ENCODE results near the gene PLEKHA7. TPM values are rescaled to one million over a fixed set of nuclear protein-coding genes. Genes with fewer than 3 reads are reported as not detected.

PLEKHA7 gene
- total and polyA plus RNA-seq, 2 of the 8 experiments (the other 6 are each of a cell fraction or from before 2014, with no cell fraction given), result 11.4 to 25.6 TPM

GRCh38 chr11:16834384-16834783 lies 179.8 kb downstream of the PLEKHA7 start:
- ChIA-PET CTCF (ENCODE audit: partially characterized antibody) (interaction anchor here (1.2 to 8.5 kb wide), 6 partner anchors 14 to 229 kb away, joined by 3 to 37 read pairs (median 4); no protein-coding TSS in a partner anchor), POLR2A (ENCODE audit: partially characterized antibody) (no interaction called here)
- Histone ChIP-seq H3K23me2 (ENCODE audit: low read depth, low read length) (no peaks in the 10 kb centered on the region), H3K18ac (ENCODE audit: extremely low read depth, low read length) (no peak overlapping the region), H3K27ac (ENCODE audit: low read depth, low read length) (no peak overlapping the region), H3K23ac (ENCODE audit: insufficient read length) (no peak overlapping the region), H4K5ac (ENCODE audit: insufficient read length, low read depth, low read length) (no peak overlapping the region), H3K9ac (replicated peaks in 1 of 4; ENCODE audit: extremely low read depth in 1 of 4, low read depth in 3 of 4, low read length in 3 of 4) (no peak overlapping the region), H2BK12ac (ENCODE audit: low read depth, low read length) (no peak overlapping the region), H3K56ac (replicated peaks; ENCODE audit: insufficient read length, low read depth, low read length) (no peak overlapping the region), H3K4me2 (ENCODE audit: insufficient read depth in 1 of 2, low read depth in 2 of 2, low read length in 2 of 2) (no peak overlapping the region), H2BK120ac (replicated peaks; ENCODE audit: low read depth, low read length) (no peak overlapping the region), H2AK5ac (ENCODE audit: low read depth, low read length) (no peak overlapping the region), H4K8ac (ENCODE audit: extremely low read depth, insufficient read depth, low read length) (no peak overlapping the region), H3K36me3 (ENCODE audit: control insufficient read depth in 2 of 4, insufficient read depth in 4 of 4, low read length in 3 of 4) (no peaks in the 10 kb centered on the region), H2BK20ac (ENCODE audit: low read length) (no peak overlapping the region), H3K79me1 (ENCODE audit: low read depth, low read length) (no peaks in the 10 kb centered on the region), H3K4ac (replicated peaks; ENCODE audit: insufficient read length, low read depth, low read length) (no peak overlapping the region), H2BK5ac (ENCODE audit: low read depth, low read length) (no peak overlapping the region), H3K4me3 (ENCODE audit: extremely low read depth in 1 of 4, insufficient read depth in 2 of 4, low read depth in 3 of 4, low read length in 4 of 4) (no peak overlapping the region), H2BK15ac (ENCODE audit: low read length) (no peak overlapping the region), H3K4me1 (replicated peaks in 1 of 4; ENCODE audit: control insufficient read depth in 3 of 4, insufficient read depth in 4 of 4, low read length in 3 of 4) (peaks cover 0 to 6% (median 2%) of the 10 kb centered on the region in 4 experiments; a peak in 4 of 7 replicates), H3K27me3 (replicated peaks in 1 of 4; ENCODE audit: control insufficient read depth in 3 of 4, extremely low read depth in 1 of 4, insufficient read depth in 3 of 4, low read length in 3 of 4) (no peaks in the 10 kb centered on the region), H3K9me3 (ENCODE audit: insufficient read depth in 2 of 2, low read depth in 1 of 2, low read length in 1 of 2) (no peaks in the 10 kb centered on the region), H4K91ac (replicated peaks; ENCODE audit: insufficient read length, low read length) (no peak overlapping the region), H2AFZ (ENCODE audit: low read length) (no peak overlapping the region), H3K14ac (ENCODE audit: insufficient read length) (no peak overlapping the region), H4K20me1 (replicated peaks in 1 of 2; ENCODE audit: control insufficient read depth in 1 of 2, insufficient read depth in 2 of 2, low read length in 2 of 2) (no peaks in the 10 kb centered on the region), H3K79me2 (ENCODE audit: control insufficient read depth in 1 of 2, insufficient read depth in 2 of 2, low read length in 2 of 2) (no peaks in the 10 kb centered on the region)
- no peak for TF ChIP-seq HDAC6 (IDR thresholded peaks at IDR 0.05; ENCODE audit: low read depth, low read length)
- TF ChIP-seq TEAD4 (IDR thresholded peaks at IDR 0.05; ENCODE audit: low read depth, low read length), result no peak
- no peak for TF ChIP-seq POLR2A (IDR thresholded peaks at IDR 0.05; ENCODE audit: control extremely low read depth in 1 of 2, low read depth in 2 of 2, low read length in 2 of 2)
- TF ChIP-seq RAD21 (IDR thresholded peaks at IDR 0.05 in 1 of 2, conservative IDR thresholded peaks at IDR 0.05 in 1 of 2; ENCODE audit: low read depth in 2 of 2, low read length in 2 of 2), result no peak
- no peak for TF ChIP-seq SIX5 (IDR thresholded peaks at IDR 0.05; ENCODE audit: low read depth, low read length)
- TF ChIP-seq KDM4A (IDR thresholded peaks at IDR 0.05; ENCODE audit: low read depth, low read length, severe bottlenecking), result no peak
- FAIRE-seq, result no peak
- 64% methylated on average over 1 of the region's 1 CpG; no CpG with 5 or more reads in 1 of the 2 experiments for WGBS, 2 experiments (ENCODE audit: extremely low coverage in 1 of 2, insufficient coverage in 1 of 2, insufficient read length in 1 of 2, insufficient replicate concordance in 2 of 2, low coverage in 1 of 2, low lambda C conversion rate in 2 of 2, missing lambda C conversion rate in 1 of 2)
- no peak for DNase-seq (ENCODE audit: low read depth in 1 of 2, low spot score in 2 of 2)
